ENCODE measurements around the gene FRMD8. TPM values are rescaled to one million over a fixed set of nuclear protein-coding genes. Genes with fewer than 3 reads are reported as not detected.

FRMD8 gene
- total RNA-seq, 6 donors from 2014 or later: 31.4 to 77.5 (median 45.8) TPM

DNA sequence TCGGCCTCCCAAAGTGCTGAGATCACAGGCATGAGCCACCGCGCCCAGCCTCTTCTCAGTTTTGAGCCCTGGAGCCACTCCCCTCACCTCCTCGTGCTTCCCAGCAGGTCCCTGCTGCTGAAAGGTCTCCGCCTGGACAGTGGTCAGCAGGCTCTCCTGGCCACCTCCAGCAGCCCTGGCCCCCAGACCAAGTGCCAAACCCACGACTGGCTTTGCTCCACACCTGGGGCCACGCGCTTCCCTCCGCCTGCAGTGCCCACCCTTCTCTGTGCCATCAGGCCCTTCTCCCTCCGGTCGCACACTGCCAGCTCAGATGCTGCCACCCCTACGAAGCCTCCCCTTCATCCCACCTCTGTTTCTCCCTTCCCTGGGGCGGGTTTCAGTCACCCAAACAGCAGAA, 12.8 kb downstream of the FRMD8 start:
- H3K27me3 ChIP-seq: no peaks in the 10 kb centered on the region
- H3K9me3 ChIP-seq: no peaks in the 10 kb centered on the region
- H3K4me1 ChIP-seq: peaks cover 0 to 9% (median 3%) of the 10 kb centered on the region in 4 donors
- ATAC-seq (ENCODE audit: low FRiP score in 2 of 2) (no peak), DNase-seq (no peak)
- WGBS, 2 donors: 93 to 97% methylated on average over 13 of the region's 13 CpGs
- TF ChIP-seq EP300 (IDR thresholded peaks at IDR 0.05): no peak
- no peak for TF ChIP-seq POLR2A (IDR thresholded peaks at IDR 0.05)
- TF ChIP-seq POLR2AphosphoS5 (IDR thresholded peaks at IDR 0.05): no peak
- TF ChIP-seq, protein P1, sequence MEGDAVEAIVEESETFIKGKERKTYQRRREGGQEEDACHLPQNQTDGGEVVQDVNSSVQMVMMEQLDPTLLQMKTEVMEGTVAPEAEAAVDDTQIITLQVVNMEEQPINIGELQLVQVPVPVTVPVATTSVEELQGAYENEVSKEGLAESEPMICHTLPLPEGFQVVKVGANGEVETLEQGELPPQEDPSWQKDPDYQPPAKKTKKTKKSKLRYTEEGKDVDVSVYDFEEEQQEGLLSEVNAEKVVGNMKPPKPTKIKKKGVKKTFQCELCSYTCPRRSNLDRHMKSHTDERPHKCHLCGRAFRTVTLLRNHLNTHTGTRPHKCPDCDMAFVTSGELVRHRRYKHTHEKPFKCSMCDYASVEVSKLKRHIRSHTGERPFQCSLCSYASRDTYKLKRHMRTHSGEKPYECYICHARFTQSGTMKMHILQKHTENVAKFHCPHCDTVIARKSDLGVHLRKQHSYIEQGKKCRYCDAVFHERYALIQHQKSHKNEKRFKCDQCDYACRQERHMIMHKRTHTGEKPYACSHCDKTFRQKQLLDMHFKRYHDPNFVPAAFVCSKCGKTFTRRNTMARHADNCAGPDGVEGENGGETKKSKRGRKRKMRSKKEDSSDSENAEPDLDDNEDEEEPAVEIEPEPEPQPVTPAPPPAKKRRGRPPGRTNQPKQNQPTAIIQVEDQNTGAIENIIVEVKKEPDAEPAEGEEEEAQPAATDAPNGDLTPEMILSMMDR (IDR thresholded peaks at IDR 0.05): no peak
- H3K4me3 ChIP-seq: no peak overlapping the region
- H3K36me3 ChIP-seq: peaks cover 25 to 98% (median 80%) of the 10 kb centered on the region in 4 donors
- H3K27ac ChIP-seq: no peak overlapping the region

DNA sequence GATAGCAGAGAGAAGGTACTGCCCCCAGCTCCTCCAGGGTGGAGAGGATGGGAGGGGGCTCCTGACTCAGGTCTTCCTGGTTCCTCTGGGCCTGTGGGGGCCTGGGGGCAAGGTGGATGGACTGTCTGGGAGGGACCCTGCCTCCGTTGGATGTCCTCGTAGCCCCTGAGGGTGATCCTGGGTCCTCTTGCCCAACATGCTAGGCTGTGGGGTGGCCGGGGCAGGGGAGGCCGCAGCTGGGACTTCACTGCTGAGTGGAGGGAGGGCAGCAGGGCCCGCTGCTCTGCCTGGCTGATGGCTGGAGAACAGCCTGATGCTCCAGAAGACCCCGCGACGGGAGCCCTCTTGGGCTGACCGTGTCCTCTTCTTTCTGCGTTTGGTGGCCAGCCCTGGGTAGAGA, 13.4 kb downstream of the FRMD8 start:
- no peak for ATAC-seq (ENCODE audit: low FRiP score in 2 of 2)
- DNase-seq: peak in 1 of 2 donors; percentile 64
- no peak for TF ChIP-seq POLR2AphosphoS5 (IDR thresholded peaks at IDR 0.05)
- TF ChIP-seq EP300 (IDR thresholded peaks at IDR 0.05): no peak
- TF ChIP-seq POLR2A (IDR thresholded peaks at IDR 0.05): no peak
- TF ChIP-seq, protein P1 (IDR thresholded peaks at IDR 0.05): no peak
- Histone ChIP-seq H3K4me1 (peaks cover 0 to 9% (median 4%) of the 10 kb centered on the region in 4 donors), H3K27me3 (no peaks in the 10 kb centered on the region), H3K27ac (no peak overlapping the region), H3K9me3 (no peaks in the 10 kb centered on the region), H3K4me3 (no peak overlapping the region), H3K36me3 (peaks cover 26 to 98% (median 78%) of the 10 kb centered on the region in 4 donors)
- 97% methylated on average over 10 of the region's 10 CpGs; no CpG with 5 or more reads in 1 of the 2 donors for WGBS, 2 donors

DNA sequence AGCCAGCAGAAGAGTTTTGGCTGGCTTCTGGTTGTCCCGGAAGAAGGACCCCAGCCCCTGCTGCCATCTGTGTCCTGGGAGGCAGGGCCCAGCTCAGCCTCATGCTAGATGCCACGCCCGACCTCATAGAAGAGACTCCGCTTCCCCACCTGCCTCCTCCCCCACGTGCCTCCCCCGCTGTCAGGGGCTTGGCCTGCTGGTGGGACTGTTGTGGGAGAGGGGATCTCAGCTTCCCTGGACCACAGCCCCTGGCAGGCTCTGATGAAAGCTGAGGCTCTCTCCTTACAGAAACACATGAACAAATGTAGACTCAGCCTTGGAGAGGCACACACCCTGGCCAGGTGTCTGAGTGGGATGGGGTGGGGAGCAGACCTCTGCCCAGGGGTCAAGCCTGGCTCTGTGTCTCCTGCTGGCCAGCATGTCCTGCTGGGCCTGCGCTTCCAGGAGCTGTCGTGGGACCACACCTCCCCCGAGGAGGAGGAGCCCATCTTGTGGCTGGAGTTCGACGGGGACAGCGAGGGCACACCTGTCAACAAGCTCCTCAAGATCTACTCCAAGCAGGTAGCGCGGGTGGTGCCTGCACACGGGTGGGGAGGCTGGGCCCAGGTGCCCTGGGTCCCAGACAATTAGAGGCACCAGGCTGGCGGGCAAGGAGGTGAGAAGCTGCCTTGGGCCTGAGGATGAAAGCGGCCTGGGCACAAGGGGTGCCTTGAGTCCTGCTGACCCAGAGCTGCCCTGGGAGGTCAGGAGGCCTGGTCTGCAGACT, 14.1 kb downstream of the FRMD8 start:
- Histone ChIP-seq H3K36me3 (peaks cover 32 to 98% (median 80%) of the 10 kb centered on the region in 4 donors), H3K4me1 (peaks cover 0 to 9% (median 4%) of the 10 kb centered on the region in 4 donors), H3K27ac (no peak overlapping the region), H3K9me3 (no peaks in the 10 kb centered on the region), H3K27me3 (no peaks in the 10 kb centered on the region), H3K4me3 (no peak overlapping the region)
- WGBS, 2 donors: 86 to 89% methylated on average over 4 to 14 of the region's 17 CpGs
- ATAC-seq (ENCODE audit: low FRiP score in 2 of 2) (no peak), DNase-seq (peak in 1 of 2 donors; percentile 62)
- TF ChIP-seq, protein P1 (IDR thresholded peaks at IDR 0.05): no peak
- TF ChIP-seq EP300 (IDR thresholded peaks at IDR 0.05) (no peak), POLR2A (IDR thresholded peaks at IDR 0.05) (no peak), POLR2AphosphoS5 (IDR thresholded peaks at IDR 0.05) (no peak)

DNA sequence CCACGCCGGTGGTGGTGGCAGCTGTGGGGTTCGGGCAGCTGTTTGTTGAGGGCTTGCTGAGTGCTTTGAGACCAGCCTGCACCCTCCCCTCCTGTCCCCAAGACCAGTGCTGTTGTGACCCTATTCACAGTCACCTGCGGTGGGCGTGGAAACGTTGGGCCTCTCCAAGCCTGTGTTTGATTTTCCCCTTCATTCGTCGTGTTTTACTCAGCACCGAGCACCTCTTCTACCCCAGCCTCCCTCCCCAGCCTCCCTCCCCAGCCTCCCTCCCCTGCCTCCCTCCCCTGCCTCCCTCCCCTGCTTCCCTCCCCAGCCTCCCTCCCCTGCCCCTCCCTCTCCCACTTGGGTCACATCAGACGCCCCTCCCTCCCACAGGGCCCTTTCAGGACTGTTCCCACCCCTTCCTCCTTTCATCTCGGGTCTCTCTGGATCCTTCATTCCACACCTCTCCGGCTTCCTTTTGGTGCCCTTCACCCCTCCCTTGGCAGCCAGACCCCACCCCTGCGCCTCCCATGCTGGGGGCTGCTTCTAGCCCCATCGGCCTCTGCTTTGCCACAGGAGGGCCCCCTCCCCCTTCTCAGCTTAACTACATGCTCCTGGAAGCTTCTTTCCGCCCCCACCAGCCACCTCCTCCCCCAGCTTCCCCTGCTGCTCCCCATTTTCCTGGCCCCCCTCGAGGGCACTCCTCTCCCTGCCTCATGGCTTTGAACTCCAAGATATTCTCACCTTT, 14.8 kb downstream of the FRMD8 start:
- TF ChIP-seq POLR2AphosphoS5 (IDR thresholded peaks at IDR 0.05) (no peak), POLR2A (IDR thresholded peaks at IDR 0.05) (no peak), EP300 (IDR thresholded peaks at IDR 0.05) (no peak)
- TF ChIP-seq, protein P1 (IDR thresholded peaks at IDR 0.05): no peak
- DNase-seq (no peak), ATAC-seq (ENCODE audit: low FRiP score in 2 of 2) (no peak)
- no peak overlapping the region for H3K4me3 ChIP-seq
- 77 to 82% methylated on average over 12 to 16 of the region's 16 CpGs for WGBS, 2 donors
- no peaks in the 10 kb centered on the region for H3K27me3 ChIP-seq
- peaks cover 32 to 98% (median 78%) of the 10 kb centered on the region in 4 donors for H3K36me3 ChIP-seq
- no peak overlapping the region for H3K27ac ChIP-seq
- peaks cover 0 to 9% (median 4%) of the 10 kb centered on the region in 4 donors for H3K4me1 ChIP-seq
- no peaks in the 10 kb centered on the region for H3K9me3 ChIP-seq
